Stomach smooth muscle (tissue), 2 donors: ENCODE measurements around the gene CCT8.

Source experiments
- H3K27ac ChIP-seq: one replicate; pipeline ENCODE4 v1.7.0; 2013; ENCODE audit warnings: mild to moderate bottlenecking, low read length, inconsistent platforms
- H3K27me3 ChIP-seq, 2 donors: one replicate each; pipeline ENCODE4 v1.7.0; 2013; ENCODE audit warnings: low read length in 2 of 2; ENCODE audit not compliant: insufficient read depth in 2 of 2, control insufficient read depth in 1 of 2
- H3K36me3 ChIP-seq, 2 donors: one replicate each; pipeline ENCODE4 v1.7.0; 2013; ENCODE audit warnings: low read length in 2 of 2; ENCODE audit not compliant: control insufficient read depth in 2 of 2, insufficient read depth in 2 of 2
- H3K4me1 ChIP-seq: one replicate; pipeline ENCODE4 v1.7.0; 2013; ENCODE audit warnings: low read length; ENCODE audit not compliant: control insufficient read depth, insufficient read depth
- H3K4me3 ChIP-seq, 2 donors: one replicate each; pipeline ENCODE4 v1.7.0; 2013; ENCODE audit warnings: low read length in 2 of 2
- H3K9ac ChIP-seq, 2 donors: one replicate each; pipeline ENCODE4 v1.7.0; 2013; ENCODE audit warnings: low read length in 2 of 2, mild to moderate bottlenecking in 1 of 2
- H3K9me3 ChIP-seq, 2 donors: one replicate each; pipeline ENCODE4 v1.7.0; 2013; ENCODE audit warnings: low read length in 2 of 2; ENCODE audit not compliant: control insufficient read depth in 2 of 2
- donor health status: healthy.
- donor health status: Pancreatic carcinoma.

The CCT8 gene

GRCh38 chr21:29053656-29054055 lies 19.8 kb downstream of the CCT8 start:
- Histone ChIP-seq H3K9me3 (no peaks in the 10 kb centered on the region), H3K9ac (no peak overlapping the region), H3K27me3 (no peaks in the 10 kb centered on the region), H3K36me3 (peaks cover 42 to 50% of the 10 kb centered on the region in 2 donors), H3K4me1 (no peaks in the 10 kb centered on the region), H3K27ac (no peak overlapping the region), H3K4me3 (no peak overlapping the region)

- Histone ChIP-seq H3K9me3 (no peaks in the 10 kb centered on the region), H3K4me1 (no peaks in the 10 kb centered on the region), H3K4me3 (no peak overlapping the region), H3K36me3 (peaks cover 42 to 52% of the 10 kb centered on the region in 2 donors), H3K27ac (no peak overlapping the region), H3K27me3 (no peaks in the 10 kb centered on the region), H3K9ac (no peak overlapping the region)
Observed at GRCh38 chr21:29053011-29053553, 20.4 kb downstream of the CCT8 start.

- no peak overlapping the region for H3K4me3 ChIP-seq
- peaks cover 43 to 53% of the 10 kb centered on the region in 2 donors for H3K36me3 ChIP-seq
- no peaks in the 10 kb centered on the region for H3K27me3 ChIP-seq
- H3K9me3 ChIP-seq, result no peaks in the 10 kb centered on the region
- H3K27ac ChIP-seq, result no peak overlapping the region
- no peaks in the 10 kb centered on the region for H3K4me1 ChIP-seq
- no peak overlapping the region for H3K9ac ChIP-seq
Observed at GRCh38 chr21:29052224-29052623, 21.2 kb downstream of the CCT8 start.

GRCh38 chr21:29034678-29035077 lies 38.8 kb downstream of the CCT8 start:
- Histone ChIP-seq H3K9ac (no peak overlapping the region), H3K36me3 (peaks cover 31 to 67% of the 10 kb centered on the region in 2 donors), H3K4me1 (no peaks in the 10 kb centered on the region), H3K4me3 (no peak overlapping the region), H3K9me3 (no peaks in the 10 kb centered on the region), H3K27ac (no peak overlapping the region), H3K27me3 (no peaks in the 10 kb centered on the region)

GRCh38 chr21:29033871-29034270 lies 39.6 kb downstream of the CCT8 start:
- H3K27me3 ChIP-seq, result no peaks in the 10 kb centered on the region
- H3K27ac ChIP-seq, result no peak overlapping the region
- H3K4me1 ChIP-seq, result no peaks in the 10 kb centered on the region
- H3K4me3 ChIP-seq, result no peak overlapping the region
- no peaks in the 10 kb centered on the region for H3K9me3 ChIP-seq
- H3K9ac ChIP-seq, result no peak overlapping the region
- H3K36me3 ChIP-seq, result peaks cover 28 to 61% of the 10 kb centered on the region in 2 donors

GRCh38 chr21:29033301-29033700 lies 40.1 kb downstream of the CCT8 start:
- Histone ChIP-seq H3K9ac (no peak overlapping the region), H3K9me3 (no peaks in the 10 kb centered on the region), H3K4me1 (no peaks in the 10 kb centered on the region), H3K36me3 (peaks cover 28 to 55% of the 10 kb centered on the region in 2 donors), H3K27ac (no peak overlapping the region), H3K27me3 (no peaks in the 10 kb centered on the region), H3K4me3 (no peak overlapping the region)

GRCh38 chr21:29030909-29031308 lies 42.5 kb downstream of the CCT8 start:
- peaks cover 16 to 36% of the 10 kb centered on the region in 2 donors for H3K36me3 ChIP-seq
- no peak overlapping the region for H3K27ac ChIP-seq
- H3K9ac ChIP-seq, result no peak overlapping the region
- peaks cover 4% of the 10 kb centered on the region for H3K4me1 ChIP-seq
- no peak overlapping the region for H3K4me3 ChIP-seq
- H3K9me3 ChIP-seq, result no peaks in the 10 kb centered on the region
- no peaks in the 10 kb centered on the region for H3K27me3 ChIP-seq

GRCh38 chr21:29029524-29029923 lies 43.9 kb downstream of the CCT8 start:
- Histone ChIP-seq H3K27me3 (no peaks in the 10 kb centered on the region), H3K36me3 (peaks cover 16 to 29% of the 10 kb centered on the region in 2 donors), H3K4me3 (no peak overlapping the region), H3K9me3 (no peaks in the 10 kb centered on the region), H3K9ac (no peak overlapping the region), H3K27ac (no peak overlapping the region), H3K4me1 (peaks cover 9% of the 10 kb centered on the region)

GRCh38 chr21:29025328-29025713 lies 48.1 kb downstream of the CCT8 start:
- Histone ChIP-seq H3K9me3 (no peaks in the 10 kb centered on the region), H3K36me3 (no peaks in the 10 kb centered on the region), H3K27me3 (no peaks in the 10 kb centered on the region), H3K27ac (peak overlapping the region; percentile 99), H3K4me3 (peak overlapping the region; percentile 60 to 99), H3K4me1 (peaks cover 9% of the 10 kb centered on the region), H3K9ac (peak overlapping the region; percentile 99 to 100)

GRCh38 chr21:29024474-29025327 lies 48.7 kb downstream of the CCT8 start, which contains the start of gene USP16:
TSS of gene USP16 (plus strand) at chr21:29024668. CDS start at chr21:29027914, 3,246 bp downstream.
- Histone ChIP-seq H3K4me1 (peaks cover 9% of the 10 kb centered on the region), H3K9me3 (no peaks in the 10 kb centered on the region), H3K4me3 (peak within 1 kb of the TSS; percentile 88 to 99), H3K36me3 (no peaks in the 10 kb centered on the region), H3K27me3 (no peaks in the 10 kb centered on the region), H3K9ac (peak within 1 kb of the TSS; percentile 99 to 100), H3K27ac (peak within 1 kb of the TSS; percentile 99)

GRCh38 chr21:29022166-29022565 lies 51.3 kb downstream of the CCT8 start:
- no peak overlapping the region for H3K9ac ChIP-seq
- peaks cover 14% of the 10 kb centered on the region for H3K4me1 ChIP-seq
- H3K9me3 ChIP-seq, result no peaks in the 10 kb centered on the region
- no peaks in the 10 kb centered on the region for H3K36me3 ChIP-seq
- no peaks in the 10 kb centered on the region for H3K27me3 ChIP-seq
- no peak overlapping the region for H3K4me3 ChIP-seq
- H3K27ac ChIP-seq, result no peak overlapping the region
